ENCODE measurements around the gene USH2A.

USH2A gene

GRCh38 chr1:216422821-216423520 lies at the start of gene USH2A:
USH2A (minus strand) TSS chr1:216423448; CDS start chr1:216422336, 1,112 bp downstream.
- no peak for DNase-seq (ENCODE audit: low read depth in 3 of 3)

- no peak for DNase-seq (ENCODE audit: low read depth in 3 of 3)
These were observed 43.0 kb upstream of the USH2A start for GRCh38 chr1:216466162-216466801.

- DNase-seq (ENCODE audit: low read depth in 3 of 3): no peak
These were observed 41.2 kb upstream of the USH2A start for GRCh38 chr1:216464489-216464888.

- no peak for DNase-seq (ENCODE audit: low read depth in 3 of 3)
These were observed 39.0 kb upstream of the USH2A start for GRCh38 chr1:216462066-216462775.

GRCh38 chr1:216461466-216461865 lies 38.2 kb upstream of the USH2A start:
- DNase-seq (ENCODE audit: low read depth in 3 of 3): no peak

- no peak for DNase-seq (ENCODE audit: low read depth in 3 of 3)
These were observed 36.5 kb upstream of the USH2A start for GRCh38 chr1:216459651-216460207.

- no peak for DNase-seq (ENCODE audit: low read depth in 3 of 3)
These were observed 35.6 kb upstream of the USH2A start for GRCh38 chr1:216458812-216459211.

GRCh38 chr1:216457356-216457755 lies 34.1 kb upstream of the USH2A start:
- no peak for DNase-seq (ENCODE audit: low read depth in 3 of 3)

GRCh38 chr1:216456682-216457081 lies 33.4 kb upstream of the USH2A start:
- no peak for DNase-seq (ENCODE audit: low read depth in 3 of 3)

GRCh38 chr1:216453777-216454176 lies 30.5 kb upstream of the USH2A start:
- no peak for DNase-seq (ENCODE audit: low read depth in 3 of 3)

GRCh38 chr1:216450227-216450626 lies 27.0 kb upstream of the USH2A start:
- DNase-seq (ENCODE audit: low read depth in 3 of 3): no peak

GRCh38 chr1:216448011-216448510 lies 24.8 kb upstream of the USH2A start:
- no peak for DNase-seq (ENCODE audit: low read depth in 3 of 3)

- no peak for DNase-seq (ENCODE audit: low read depth in 3 of 3)
These were observed 14.4 kb upstream of the USH2A start for GRCh38 chr1:216437603-216438002.

- DNase-seq (ENCODE audit: low read depth in 3 of 3): no peak
These were observed 11.0 kb upstream of the USH2A start for GRCh38 chr1:216434232-216434631.

- no peak for DNase-seq (ENCODE audit: low read depth in 3 of 3)
These were observed 9.9 kb upstream of the USH2A start for GRCh38 chr1:216433175-216433574.

- DNase-seq (ENCODE audit: low read depth in 3 of 3): no peak
These were observed 7.5 kb upstream of the USH2A start for GRCh38 chr1:216430744-216431143.

- DNase-seq (ENCODE audit: low read depth in 3 of 3): no peak
These were observed 2.3 kb upstream of the USH2A start for GRCh38 chr1:216425577-216425976.

GRCh38 chr1:216420746-216421145 lies 2.5 kb downstream of the USH2A start:
- no peak for DNase-seq (ENCODE audit: low read depth in 3 of 3)

GRCh38 chr1:216420263-216420662 lies 3.0 kb downstream of the USH2A start:
- DNase-seq (ENCODE audit: low read depth in 3 of 3): no peak

- no peak for DNase-seq (ENCODE audit: low read depth in 3 of 3)
These were observed 6.8 kb downstream of the USH2A start for GRCh38 chr1:216416488-216416887.

GRCh38 chr1:216410026-216410425 lies 13.2 kb downstream of the USH2A start:
- DNase-seq (ENCODE audit: low read depth in 3 of 3): no peak

- no peak for DNase-seq (ENCODE audit: low read depth in 3 of 3)
These were observed 32.3 kb downstream of the USH2A start for GRCh38 chr1:216390956-216391355.
